ENCODE data around the gene SIGLEC6.

DNA sequence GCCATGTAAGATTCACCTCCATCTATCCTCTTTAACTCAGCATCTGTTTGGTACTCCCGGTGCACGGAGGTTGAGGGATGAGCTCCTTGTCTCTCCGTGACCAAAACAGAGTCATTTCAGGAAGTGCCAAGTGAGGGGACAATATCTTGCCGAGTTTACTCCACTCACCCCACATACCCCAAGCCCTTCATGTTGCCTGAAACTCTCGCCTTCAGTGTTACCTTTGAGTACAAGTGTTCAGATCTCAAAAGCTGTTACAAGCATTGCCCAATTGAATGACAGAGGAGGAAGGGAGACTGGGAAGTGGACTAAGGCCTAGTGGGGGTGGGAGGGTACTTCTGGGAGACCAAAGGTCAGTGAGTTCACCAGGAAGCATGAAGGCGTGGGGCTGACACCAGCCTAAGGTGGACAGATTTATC, 23.8 kb downstream of the SIGLEC6 start:
- TF ChIP-seq POLR2A (IDR thresholded peaks at IDR 0.05), result no peak
- TF ChIP-seq, protein P1, sequence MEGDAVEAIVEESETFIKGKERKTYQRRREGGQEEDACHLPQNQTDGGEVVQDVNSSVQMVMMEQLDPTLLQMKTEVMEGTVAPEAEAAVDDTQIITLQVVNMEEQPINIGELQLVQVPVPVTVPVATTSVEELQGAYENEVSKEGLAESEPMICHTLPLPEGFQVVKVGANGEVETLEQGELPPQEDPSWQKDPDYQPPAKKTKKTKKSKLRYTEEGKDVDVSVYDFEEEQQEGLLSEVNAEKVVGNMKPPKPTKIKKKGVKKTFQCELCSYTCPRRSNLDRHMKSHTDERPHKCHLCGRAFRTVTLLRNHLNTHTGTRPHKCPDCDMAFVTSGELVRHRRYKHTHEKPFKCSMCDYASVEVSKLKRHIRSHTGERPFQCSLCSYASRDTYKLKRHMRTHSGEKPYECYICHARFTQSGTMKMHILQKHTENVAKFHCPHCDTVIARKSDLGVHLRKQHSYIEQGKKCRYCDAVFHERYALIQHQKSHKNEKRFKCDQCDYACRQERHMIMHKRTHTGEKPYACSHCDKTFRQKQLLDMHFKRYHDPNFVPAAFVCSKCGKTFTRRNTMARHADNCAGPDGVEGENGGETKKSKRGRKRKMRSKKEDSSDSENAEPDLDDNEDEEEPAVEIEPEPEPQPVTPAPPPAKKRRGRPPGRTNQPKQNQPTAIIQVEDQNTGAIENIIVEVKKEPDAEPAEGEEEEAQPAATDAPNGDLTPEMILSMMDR (IDR thresholded peaks at IDR 0.05), result no peak

Data from uterus (tissue), 2 donors.